Hematopoietic multipotent progenitor cell treated with erythropoietin and hydrocortisone succinate and interleukin-3 and kit ligand, for 4 days (in vitro differentiated cells): Measurements from ENCODE around the gene NUP160.
"Not testable (repeated sequence)": the region's sequence is repeated elsewhere in the genome, so short reads cannot be mapped to it uniquely, and the experiment has no call there.

Experiments
- DNase-seq: peaks from one replicate; pipeline ENCODE4 v3.0.0-alpha.2; 2015

Gene NUP160, protein sequence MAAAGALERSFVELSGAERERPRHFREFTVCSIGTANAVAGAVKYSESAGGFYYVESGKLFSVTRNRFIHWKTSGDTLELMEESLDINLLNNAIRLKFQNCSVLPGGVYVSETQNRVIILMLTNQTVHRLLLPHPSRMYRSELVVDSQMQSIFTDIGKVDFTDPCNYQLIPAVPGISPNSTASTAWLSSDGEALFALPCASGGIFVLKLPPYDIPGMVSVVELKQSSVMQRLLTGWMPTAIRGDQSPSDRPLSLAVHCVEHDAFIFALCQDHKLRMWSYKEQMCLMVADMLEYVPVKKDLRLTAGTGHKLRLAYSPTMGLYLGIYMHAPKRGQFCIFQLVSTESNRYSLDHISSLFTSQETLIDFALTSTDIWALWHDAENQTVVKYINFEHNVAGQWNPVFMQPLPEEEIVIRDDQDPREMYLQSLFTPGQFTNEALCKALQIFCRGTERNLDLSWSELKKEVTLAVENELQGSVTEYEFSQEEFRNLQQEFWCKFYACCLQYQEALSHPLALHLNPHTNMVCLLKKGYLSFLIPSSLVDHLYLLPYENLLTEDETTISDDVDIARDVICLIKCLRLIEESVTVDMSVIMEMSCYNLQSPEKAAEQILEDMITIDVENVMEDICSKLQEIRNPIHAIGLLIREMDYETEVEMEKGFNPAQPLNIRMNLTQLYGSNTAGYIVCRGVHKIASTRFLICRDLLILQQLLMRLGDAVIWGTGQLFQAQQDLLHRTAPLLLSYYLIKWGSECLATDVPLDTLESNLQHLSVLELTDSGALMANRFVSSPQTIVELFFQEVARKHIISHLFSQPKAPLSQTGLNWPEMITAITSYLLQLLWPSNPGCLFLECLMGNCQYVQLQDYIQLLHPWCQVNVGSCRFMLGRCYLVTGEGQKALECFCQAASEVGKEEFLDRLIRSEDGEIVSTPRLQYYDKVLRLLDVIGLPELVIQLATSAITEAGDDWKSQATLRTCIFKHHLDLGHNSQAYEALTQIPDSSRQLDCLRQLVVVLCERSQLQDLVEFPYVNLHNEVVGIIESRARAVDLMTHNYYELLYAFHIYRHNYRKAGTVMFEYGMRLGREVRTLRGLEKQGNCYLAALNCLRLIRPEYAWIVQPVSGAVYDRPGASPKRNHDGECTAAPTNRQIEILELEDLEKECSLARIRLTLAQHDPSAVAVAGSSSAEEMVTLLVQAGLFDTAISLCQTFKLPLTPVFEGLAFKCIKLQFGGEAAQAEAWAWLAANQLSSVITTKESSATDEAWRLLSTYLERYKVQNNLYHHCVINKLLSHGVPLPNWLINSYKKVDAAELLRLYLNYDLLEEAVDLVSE (N-terminal part only)

GRCh38 chr11:47847892-47848699, at the start of gene NUP160:
Gene NUP160 (minus strand): TSS chr11:47848350. CDS start chr11:47848318, 32 bp downstream.
- DNase-seq: peak; percentile 91

DNA sequence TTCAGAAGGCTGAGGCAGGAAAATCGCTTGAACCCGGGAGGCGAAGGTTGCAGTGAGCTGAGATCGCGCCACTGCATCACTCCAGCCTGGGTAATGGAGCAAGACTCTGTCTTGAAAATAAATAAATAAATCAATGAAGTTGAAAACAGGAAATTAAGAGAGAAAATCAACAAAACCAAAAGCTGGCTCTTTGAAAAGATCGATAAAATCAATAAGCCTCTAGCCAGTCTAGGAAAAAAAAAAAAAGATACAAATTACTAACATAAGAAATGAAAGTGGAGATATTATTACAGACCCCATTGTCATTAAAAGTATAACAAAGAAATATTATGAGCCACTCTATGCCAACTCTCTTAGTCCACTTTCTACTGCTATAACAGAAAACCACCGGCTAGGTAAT, 48.0 kb upstream of the NUP160 start:
- no peak for DNase-seq

- DNase-seq: no peak
Observed at GRCh38 chr11:47895035-47895434, 46.9 kb upstream of the NUP160 start.

DNA sequence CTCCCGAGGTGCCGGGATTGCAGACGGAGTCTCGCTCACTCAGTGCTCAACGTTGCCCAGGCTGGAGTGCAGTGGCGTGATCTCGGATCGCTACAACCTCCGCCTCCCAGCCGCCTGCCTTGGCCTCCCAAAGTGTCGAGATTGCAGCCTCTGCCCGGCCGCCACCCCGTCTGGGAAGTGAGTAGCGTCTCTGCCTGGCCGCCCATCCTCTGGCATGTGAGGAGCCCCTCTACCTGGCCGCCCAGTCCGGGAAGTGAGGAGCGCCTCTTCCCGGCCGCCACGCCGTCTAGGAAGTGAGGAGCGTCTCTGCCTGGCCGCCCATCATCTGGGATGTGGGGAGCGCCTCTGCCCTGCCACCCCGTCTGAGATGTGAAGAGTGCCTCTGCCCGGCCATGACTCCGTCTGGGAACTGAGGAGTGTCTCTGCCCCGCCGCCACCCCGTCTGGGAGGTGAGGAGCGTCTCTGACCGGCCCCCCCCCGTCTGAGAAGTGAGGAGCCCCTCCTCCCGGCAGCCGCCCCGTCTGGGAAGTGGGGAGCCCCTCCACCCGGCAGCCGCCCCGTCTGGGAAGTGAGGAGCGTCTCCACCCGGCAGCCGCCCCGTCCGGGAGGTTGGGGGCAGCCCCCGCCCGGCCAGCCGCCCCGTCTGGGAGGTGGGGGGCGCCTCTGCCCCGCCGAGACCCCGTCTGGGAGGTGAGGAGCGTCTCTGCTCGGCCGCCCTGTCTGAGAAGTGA, 44.6 kb upstream of the NUP160 start:
- not testable (repeated sequence) for DNase-seq

DNA sequence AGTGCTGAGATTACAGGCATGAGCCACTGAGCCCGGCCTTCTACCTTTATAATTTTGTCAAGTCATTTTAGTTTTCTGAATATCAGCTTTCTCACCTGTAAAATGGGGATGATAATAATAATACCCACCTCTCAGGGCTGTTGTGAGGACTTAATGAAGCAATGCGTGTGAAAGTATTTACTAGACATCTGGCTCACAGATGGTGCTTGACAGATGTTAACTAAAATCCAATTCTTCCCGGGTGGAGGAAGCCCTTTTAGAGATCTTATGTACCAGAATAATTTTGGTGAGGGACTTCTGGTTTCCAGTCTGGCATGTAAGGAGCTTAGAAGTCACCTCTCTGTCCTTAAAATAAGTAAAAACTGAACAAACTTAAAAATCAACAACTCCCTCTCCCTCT, 43.7 kb upstream of the NUP160 start:
- DNase-seq: no peak

- peak; percentile 17 for DNase-seq
Observed at GRCh38 chr11:47889714-47890441, 41.7 kb upstream of the NUP160 start.

- no peak for DNase-seq
Observed at GRCh38 chr11:47887910-47888569, 39.9 kb upstream of the NUP160 start.

GRCh38 chr11:47886096-47886495, 37.9 kb upstream of the NUP160 start:
- peak; percentile 64 for DNase-seq

DNA sequence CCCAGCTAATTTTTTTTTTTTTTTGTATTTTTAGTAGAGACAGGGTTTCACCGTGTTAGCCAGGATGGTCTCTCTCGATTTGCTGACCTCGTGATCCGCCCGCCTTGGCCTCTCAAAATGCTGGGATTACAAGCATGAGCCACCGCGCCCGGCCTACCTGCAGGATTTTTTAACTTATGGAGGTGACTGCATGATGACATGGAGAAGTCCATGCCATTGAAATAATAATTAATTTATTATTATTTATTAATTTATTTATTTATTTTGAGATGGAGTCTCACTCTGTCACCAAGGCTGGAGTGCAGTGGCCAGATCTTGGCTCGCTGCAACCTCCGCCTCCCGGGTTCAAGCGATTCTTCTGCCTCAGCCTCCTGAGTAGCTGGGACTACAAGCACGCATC, 34.3 kb upstream of the NUP160 start:
- not testable (repeated sequence) for DNase-seq

GRCh38 chr11:47881145-47881544, 33.0 kb upstream of the NUP160 start:
- no peak for DNase-seq

- no peak for DNase-seq
Observed at GRCh38 chr11:47879259-47880158, 31.4 kb upstream of the NUP160 start.

DNA sequence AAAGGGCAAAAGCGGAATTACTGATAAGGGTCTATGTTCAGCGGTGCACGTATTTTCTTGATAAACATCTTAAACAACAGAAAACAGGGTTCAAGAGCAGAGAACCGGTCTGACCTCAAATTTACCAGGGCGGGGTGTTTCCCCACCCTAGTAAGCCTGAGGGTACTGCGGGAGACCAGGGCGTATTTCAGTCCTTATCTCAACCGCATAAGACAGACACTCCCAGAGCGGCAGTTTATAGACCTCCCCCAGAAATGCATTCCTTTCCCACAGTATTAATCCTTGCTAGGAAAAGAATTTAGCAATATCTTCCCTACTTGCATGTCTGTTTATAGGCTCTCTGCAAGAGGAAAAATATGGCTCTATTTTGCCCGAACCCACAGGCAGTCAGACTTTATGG, 27.7 kb upstream of the NUP160 start:
- not testable (repeated sequence) for DNase-seq

GRCh38 chr11:47870404-47870803, 22.3 kb upstream of the NUP160 start:
- no peak for DNase-seq

GRCh38 chr11:47869544-47870393, 21.6 kb upstream of the NUP160 start:
- DNase-seq: no peak

DNA sequence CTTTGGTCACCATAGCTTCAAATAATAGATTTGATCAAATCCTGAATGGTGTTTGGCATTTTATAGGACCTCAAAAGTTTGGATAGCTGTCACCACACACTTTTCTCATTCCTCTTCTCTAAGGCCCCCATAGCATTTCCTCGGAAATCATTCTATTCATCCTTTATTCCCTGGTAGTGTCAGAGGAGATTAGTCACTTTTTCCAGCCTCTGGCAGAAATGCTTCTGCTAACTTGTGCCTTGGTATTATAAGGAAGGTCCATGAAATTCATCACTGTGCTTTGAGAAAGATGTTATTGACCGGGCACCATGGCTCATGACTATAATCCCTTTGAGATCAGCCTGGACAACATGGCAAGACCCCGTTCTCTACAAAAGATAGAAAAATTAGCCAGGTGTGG, 19.7 kb upstream of the NUP160 start:
- DNase-seq: no peak

DNA sequence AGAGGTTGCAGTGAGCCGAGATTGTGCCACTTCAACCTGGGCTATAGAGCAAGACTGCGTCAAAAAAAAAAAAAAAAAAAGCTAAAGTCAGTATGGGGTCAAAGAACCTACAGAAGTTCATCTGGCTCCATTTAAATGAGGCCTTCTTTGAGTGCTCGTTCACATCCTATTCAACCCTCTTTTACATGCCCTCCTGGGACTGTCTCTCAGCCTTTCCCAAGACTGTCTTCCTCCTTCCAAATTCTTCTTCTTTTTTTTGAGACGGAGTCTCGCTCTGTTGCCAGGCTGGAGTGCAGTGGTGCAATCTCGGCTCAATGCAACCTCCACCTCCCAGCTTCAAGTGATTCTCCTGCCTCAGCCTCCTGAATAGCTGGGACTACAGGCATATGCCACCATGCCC, 18.7 kb upstream of the NUP160 start:
- not testable (repeated sequence) for DNase-seq

DNA sequence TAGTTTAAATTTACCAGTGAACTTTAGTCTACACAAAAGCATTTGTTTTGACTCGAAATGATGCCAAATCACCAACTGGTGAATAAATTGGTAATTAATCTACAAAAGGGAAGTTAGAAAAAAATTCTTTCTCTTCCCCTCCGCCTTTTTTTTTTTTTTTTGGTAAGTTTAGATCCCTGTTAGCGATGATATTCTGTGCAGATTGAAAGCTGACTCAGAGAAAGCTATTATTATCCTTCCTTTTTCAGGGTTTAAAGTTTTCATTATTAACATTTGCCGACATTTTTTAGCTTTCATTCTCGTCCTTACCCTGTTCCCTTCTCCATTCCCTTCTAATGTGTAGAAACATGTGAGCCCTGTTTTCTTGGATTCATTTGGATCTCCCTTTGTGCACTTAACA, 16.8 kb upstream of the NUP160 start:
- peak; percentile 47 for DNase-seq

GRCh38 chr11:47863898-47864430, 15.8 kb upstream of the NUP160 start:
- DNase-seq: no peak
